SIG-M5 treated with dmso at 0.1 percent for 504 hours (cell line): ENCODE results near the gene MYL3.

Source experiments
- DNase-seq: peaks from one replicate; lab custom pipeline; 2025; ENCODE audit not compliant: unreplicated experiment; lab: John Stamatoyannopoulos, UW

MYL3 gene

GRCh38 chr3:46899151-46900006, 36.1 kb upstream of the MYL3 start:
- DNase-seq: no peak

GRCh38 chr3:46898321-46899150, 35.3 kb upstream of the MYL3 start:
- no peak for DNase-seq

DNA sequence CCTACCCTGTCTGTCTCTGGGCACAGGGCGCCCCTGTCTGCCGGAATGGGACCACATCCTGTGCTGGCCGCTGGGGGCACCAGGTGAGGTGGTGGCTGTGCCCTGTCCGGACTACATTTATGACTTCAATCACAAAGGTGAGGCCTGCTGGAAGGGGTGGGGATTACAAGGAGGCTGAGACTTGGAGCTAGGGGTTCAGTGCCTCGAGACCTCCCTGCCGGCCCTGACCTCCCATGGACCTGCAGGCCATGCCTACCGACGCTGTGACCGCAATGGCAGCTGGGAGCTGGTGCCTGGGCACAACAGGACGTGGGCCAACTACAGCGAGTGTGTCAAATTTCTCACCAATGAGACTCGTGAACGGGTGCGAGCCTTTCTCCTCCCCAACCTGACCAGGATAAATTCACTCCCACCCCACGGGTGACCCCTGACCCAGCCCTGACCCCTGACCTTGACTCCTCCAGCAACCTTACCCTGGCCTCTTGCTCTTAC, 34.6 kb upstream of the MYL3 start:
- no peak for DNase-seq

DNA sequence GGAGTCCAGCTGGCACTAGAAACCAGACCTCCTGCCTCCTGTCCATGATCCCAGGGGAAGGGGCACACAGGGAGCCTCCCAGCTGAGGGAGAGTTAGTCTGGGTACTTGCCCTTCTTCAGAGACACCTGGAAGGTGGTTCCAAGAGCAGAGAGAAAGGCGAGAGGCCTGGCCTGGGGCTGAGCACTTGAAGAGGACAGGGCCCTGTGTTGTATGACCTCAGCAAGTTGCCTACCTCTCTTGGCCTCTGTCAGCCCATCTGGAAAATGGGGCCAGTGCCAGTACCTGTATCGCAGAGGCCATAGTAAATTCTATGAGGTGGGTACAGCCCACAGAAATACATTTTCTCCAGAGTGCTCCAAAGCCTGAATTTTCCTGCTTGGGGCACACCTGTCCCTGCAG, 33.8 kb upstream of the MYL3 start:
- DNase-seq: no peak

DNA sequence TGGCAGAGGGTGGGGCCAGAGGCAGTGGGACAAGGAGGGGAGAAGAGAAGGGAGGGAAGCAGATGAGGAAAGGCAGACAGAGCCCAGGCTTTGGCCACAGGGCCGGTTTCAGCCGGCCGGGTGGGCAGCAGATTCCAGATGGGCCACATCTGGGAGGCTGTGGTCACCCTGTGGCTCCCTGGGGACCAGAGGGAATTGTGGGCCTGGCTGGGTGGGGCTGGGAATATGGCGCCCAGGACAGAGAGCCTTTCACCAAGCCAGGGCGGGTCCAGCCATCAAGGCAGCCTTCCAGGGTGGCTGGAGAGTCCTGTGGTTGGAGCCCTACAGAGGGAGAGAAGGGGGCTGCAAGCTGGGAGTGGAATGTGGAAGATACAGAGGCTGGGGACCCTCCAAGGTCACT, 33.1 kb upstream of the MYL3 start:
- no peak for DNase-seq

GRCh38 chr3:46895761-46896160, 32.5 kb upstream of the MYL3 start:
- DNase-seq: no peak

GRCh38 chr3:46895204-46895660, 32.0 kb upstream of the MYL3 start:
- peak; percentile 26 for DNase-seq

GRCh38 chr3:46894256-46894655, 31.0 kb upstream of the MYL3 start:
- no peak for DNase-seq

GRCh38 chr3:46893763-46894162, 30.5 kb upstream of the MYL3 start:
- DNase-seq: no peak

GRCh38 chr3:46893146-46893748, 30.0 kb upstream of the MYL3 start:
- no peak for DNase-seq

DNA sequence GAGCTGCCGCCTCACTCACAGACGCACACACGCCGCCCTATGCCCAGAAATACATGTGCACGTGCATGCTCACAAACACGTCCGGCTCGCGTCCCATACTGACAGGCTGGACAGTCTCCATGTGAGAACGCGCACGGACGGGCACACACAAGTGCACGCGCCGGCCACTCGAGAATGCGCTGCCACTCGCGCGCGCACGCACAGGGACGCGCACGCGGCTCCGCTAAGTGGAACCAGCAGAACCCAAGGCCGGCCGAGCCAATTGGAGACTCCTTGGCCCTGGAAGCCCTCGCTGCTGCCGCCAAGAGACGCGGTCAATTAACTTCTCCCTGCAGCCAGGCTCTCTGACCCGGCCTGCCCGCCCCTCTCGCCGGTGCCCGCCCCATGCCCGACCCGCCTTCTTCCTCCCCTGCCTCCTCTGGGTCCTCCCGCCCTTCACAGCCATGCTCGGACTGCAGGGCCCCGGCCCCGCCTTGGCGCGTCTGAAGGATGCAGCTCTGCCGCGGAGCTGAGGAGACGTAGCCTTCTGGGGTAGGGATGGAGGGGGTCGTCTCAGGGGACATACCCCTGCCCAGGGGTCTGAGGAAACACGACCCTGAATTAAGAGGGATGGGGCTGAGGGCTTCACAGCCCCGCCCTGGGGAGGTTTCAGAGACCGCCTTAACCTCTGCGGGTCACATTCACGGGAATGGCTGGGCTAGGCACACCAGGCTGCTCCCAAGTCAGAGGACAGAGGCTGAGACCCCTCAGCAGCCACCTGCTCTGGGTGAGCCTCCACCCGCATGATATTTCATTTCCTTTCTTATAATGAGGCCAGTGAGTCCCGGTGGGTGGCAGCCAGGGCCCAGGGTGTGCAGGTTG, 29.3 kb upstream of the MYL3 start:
- DNase-seq: no peak

- no peak for DNase-seq
Observed at GRCh38 chr3:46891132-46891531, 27.9 kb upstream of the MYL3 start.

DNA sequence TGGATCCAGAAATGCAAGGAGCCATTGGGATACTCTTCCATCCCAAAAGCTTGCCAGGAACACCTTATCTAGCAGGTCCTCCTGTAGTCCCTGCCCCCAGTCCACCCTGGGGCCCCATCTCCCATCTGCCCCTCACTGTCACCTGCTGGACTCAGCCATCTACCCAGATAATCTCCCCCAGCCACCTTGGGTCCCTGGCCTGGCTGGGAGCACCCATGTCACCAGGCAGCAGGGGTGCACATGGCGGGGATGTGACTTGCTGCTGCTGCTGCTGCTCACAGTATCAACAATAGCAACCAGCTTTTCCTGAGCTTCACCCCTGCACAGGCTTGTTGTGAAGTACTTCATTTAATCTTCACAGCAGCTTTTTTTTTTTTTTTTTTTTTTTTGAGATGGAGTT, 26.9 kb upstream of the MYL3 start:
- no peak for DNase-seq

DNA sequence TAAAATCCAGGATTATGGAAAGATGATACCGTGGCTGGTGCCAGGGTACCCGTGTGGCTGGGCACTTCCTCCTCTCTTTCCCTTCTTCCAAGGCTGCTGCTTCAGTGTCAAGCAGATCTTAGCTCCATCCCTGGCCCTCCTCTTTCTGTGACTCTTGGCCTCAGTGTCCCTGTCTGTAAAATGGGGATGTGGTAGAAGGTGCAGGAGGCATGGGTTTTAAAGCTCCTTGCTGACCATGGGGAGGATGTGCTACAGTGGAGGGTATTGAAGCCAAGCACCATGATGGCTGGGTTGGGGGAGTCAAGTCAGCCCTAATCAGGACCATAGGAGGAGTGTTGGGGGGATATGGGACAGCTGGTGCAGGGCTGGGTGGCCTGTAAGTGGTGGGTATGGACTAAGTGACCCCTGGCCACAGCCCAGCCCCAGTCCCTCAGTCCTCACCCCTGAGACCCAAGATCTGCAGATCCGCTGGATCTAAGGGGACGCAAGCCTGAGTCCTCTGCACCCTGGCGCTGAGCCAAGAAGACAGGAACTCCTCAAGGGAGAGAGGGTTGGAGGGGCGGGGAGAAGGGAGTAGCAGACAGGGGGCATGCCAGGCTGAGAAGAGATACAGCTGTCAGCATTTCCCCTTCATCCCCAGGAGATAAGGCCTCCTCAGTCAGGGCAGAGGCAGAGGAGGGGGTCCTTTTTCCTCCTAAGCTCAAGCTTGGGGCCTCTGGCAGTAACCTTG, 26.3 kb upstream of the MYL3 start:
- DNase-seq: no peak

- no peak for DNase-seq
Observed at GRCh38 chr3:46888705-46889104, 25.5 kb upstream of the MYL3 start.

DNA sequence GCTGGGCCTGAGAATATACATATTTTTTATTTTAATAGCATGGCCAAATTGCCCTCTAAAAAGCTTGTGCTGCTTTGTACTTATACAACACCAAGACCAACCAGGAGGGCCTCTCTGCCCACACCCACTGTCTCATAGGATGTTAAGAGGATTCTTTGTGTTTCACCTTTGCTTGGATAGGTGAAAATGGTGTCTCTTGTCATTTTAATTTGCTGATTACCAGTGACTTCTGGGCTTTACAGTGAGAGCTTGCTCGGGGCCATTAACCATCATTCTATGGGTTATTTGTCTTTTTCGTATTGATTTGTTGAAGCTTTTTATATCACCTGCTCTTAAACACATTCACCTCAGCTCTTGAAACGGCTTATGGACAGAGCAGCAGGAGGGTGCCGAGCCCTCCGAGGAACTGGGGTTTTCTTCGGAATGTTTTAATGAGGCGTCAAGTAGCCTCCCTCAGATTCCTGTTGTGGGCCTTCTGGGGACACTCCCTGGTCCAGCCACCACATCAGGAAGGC, 24.8 kb upstream of the MYL3 start:
- no peak for DNase-seq

DNA sequence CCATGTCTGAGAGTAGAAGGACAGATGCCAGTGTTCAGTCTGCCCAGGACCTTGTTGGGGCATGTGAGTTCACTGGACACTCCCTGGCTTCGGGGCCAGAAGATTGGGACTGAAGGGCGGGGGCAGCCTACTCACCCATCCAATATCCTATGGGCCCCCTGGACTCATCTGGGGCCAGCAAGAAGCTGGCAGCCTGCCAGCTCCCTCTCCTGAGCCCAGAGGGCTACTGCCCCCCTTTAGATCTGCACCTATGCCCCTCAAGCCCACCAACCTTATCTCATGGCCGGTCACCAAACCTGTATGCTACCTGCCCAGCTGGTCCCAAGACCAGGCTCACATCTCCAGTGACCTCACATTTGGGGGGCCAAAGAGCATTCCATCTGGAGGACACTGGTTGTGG, 22.4 kb upstream of the MYL3 start:
- no peak for DNase-seq

DNA sequence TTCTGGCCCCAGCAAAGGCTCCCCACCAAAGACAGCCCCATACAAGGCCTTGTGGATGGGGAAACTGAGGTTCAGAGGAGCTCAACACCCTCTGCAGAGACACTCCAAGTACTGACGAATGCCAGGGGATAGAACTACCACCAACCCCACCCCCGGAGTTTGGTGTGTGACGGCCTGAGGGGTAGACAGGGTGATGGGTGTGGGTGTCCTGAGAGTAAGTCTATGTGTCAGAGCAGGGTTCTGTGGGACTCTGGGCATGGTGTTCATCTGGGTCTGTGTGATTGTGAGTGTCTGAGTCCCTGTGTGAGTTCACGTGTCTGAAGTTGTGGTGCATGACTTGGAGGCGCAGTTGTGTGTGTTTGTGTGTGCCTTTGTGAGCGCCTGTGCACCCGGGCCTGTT, 21.7 kb upstream of the MYL3 start:
- no peak for DNase-seq

DNA sequence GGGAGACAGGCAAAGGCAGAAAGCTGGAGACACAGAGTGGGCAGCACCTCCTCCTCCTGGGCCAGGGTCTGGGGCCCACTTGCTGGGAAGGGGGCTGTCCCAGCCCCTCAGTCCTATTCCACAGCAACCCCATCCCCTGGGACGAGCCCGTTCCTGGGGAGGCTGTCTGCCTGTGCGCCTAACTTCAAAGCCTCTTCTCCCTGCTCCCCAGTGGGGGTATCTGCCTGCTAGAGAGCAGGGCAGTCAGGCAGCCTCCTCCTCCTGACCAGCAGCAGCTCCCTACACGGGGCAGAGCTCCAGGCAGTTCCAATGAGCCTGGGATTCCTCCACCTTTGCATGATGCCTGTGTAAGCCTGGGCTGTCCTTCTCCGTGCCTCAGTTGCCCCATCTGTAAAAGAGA, 21.2 kb upstream of the MYL3 start:
- DNase-seq: no peak

DNA sequence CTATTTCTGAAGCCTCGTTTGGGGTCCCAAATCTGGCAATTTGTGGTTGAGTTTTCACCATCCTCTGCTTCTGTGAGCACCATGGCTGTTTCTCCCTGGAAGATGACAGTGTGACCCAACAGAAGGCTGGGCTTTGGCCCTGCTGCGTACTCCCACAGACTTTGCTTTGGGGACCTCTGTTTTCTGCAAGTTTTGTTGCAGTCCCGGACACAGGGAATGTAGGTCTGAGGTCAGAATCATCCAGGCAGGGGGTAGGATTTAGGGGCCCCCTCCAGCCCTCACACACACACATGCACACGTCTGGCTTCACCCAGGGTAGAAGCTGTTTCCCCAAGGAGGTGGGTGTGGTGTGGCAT, 20.6 kb upstream of the MYL3 start:
- no peak for DNase-seq
